ENCODE data around the gene CPN1.

The CPN1 gene

DNA sequence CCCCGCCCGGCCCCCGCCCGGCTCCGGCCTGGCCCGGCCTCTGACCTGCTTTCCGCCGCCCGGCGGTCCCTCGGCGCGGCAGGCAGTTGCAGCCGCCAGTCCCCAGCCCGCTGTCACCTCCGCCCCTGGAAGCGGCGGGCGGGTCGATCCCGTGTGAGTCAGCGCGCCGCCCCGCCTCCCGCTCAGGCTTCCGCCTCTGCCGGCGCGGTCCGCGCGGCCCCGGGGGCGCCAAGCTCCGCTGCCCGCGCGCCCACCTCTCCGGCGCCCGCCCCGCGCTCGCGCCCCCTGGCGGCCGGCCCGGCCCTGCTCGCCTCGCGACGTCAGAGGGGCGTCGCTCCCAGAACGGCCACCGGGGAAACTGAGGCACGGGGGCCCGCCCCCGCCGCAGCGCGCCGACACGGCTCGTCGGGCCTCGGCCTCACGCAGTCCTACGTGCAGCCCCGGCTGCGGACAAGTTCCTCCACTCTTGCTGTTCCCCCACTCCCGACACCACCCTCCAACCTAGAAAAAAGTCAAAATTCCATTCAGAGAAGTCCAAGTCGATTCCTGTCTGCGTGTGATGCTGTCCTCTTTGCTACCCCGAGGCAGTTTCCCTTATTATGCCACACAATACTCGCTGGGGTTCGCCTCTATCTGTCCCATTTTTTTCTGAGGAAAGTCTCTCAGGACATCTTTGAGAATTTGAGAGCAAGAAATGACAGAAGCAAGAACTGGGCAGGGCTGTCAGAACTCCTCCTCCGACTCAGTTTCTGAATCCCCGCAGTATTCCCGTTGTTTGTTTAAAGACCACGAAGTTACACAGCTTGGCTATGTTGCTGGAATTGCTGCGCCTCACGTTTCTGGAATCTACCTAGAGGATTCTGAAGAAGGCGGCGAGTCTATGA lies 71.6 kb downstream of the CPN1 start, which contains the start of gene DNMBP:
DNMBP (minus strand) TSS at position 155 of the 884 bp plus-strand sequence. CDS start 37,823 bp downstream, outside the sequence.
- peak within 1 kb of the TSS; percentile 70 for H3K27ac ChIP-seq
- TF ChIP-seq, protein P1, sequence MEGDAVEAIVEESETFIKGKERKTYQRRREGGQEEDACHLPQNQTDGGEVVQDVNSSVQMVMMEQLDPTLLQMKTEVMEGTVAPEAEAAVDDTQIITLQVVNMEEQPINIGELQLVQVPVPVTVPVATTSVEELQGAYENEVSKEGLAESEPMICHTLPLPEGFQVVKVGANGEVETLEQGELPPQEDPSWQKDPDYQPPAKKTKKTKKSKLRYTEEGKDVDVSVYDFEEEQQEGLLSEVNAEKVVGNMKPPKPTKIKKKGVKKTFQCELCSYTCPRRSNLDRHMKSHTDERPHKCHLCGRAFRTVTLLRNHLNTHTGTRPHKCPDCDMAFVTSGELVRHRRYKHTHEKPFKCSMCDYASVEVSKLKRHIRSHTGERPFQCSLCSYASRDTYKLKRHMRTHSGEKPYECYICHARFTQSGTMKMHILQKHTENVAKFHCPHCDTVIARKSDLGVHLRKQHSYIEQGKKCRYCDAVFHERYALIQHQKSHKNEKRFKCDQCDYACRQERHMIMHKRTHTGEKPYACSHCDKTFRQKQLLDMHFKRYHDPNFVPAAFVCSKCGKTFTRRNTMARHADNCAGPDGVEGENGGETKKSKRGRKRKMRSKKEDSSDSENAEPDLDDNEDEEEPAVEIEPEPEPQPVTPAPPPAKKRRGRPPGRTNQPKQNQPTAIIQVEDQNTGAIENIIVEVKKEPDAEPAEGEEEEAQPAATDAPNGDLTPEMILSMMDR (conservative IDR thresholded peaks at IDR 0.05): peak; percentile 87

DNA sequence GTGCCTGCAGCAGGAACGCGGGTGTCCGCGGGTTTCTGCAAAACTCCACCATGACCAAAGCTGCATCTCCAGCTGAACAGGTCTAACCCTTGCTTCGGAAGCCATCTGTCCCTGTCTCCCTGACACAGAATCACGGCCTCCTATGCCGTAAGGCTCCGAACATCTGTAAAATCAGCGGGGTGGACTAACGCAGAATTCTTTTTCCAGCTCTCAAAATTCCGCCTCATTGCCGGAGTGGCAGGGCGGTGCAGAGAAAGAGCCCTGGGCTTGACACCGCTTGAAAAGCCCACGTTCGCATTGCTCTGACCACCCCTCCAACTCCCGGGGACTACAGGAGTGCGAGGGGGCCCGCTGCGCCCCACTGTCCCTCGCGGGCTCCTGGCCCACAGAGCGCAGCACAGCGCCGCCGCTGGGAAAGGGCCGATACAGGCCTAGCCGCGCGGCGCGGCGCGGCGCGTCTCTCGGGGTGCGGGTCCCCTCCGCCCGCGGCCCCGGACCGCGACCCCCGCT lies 72.3 kb downstream of the CPN1 start:
- TF ChIP-seq, protein P1 (conservative IDR thresholded peaks at IDR 0.05): no peak
- H3K27ac ChIP-seq: peak overlapping the region; percentile 70

DNA sequence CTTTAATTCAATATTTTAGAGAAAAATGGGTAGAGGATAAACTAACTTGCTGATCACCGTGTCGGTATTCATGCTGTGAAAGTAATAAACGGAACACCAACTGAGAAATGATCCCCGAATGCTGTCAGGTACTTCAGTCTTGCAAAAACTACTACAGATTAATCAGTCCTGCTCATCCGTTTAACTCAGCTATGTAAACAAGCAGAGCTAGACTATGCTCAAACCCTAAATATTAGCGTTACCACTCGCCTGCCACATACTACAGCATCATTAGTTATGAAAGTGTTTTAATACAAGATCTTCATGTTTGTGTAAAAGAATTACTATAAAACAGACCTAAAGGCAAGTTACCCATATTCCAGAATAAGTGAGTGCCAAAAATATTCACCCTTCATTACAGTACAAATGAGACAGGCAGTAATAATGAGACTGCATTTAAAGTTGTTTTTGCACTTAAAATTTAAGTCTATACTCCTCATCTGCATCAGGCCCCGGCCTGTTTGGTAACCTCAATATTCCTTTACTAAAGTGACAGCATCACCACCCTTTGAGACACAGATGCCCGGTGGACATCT lies 72.9 kb downstream of the CPN1 start:
- TF ChIP-seq, protein P1 (conservative IDR thresholded peaks at IDR 0.05): no peak
- peak overlapping the region; percentile 70 for H3K27ac ChIP-seq

DNA sequence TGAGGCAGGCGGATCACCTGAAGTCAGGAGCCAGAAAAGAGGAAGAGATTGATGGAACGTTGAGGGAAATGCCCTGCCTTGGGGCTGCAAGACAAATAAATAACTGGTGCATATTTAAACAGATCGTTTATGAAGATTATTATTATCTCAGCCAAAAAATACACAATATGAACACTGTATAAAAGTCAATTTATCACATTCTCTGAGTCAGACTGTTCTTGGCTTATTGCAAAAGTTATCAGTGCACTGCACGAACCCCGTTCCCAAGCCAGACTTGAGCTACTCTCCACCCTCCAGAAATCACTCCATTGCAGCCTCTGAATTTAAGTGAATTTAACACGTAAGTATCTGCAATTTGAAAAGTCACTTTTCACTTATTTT lies 73.5 kb downstream of the CPN1 start:
- H3K27ac ChIP-seq: peak overlapping the region; percentile 70; the same call in 1 of the 2 replicates

DNA sequence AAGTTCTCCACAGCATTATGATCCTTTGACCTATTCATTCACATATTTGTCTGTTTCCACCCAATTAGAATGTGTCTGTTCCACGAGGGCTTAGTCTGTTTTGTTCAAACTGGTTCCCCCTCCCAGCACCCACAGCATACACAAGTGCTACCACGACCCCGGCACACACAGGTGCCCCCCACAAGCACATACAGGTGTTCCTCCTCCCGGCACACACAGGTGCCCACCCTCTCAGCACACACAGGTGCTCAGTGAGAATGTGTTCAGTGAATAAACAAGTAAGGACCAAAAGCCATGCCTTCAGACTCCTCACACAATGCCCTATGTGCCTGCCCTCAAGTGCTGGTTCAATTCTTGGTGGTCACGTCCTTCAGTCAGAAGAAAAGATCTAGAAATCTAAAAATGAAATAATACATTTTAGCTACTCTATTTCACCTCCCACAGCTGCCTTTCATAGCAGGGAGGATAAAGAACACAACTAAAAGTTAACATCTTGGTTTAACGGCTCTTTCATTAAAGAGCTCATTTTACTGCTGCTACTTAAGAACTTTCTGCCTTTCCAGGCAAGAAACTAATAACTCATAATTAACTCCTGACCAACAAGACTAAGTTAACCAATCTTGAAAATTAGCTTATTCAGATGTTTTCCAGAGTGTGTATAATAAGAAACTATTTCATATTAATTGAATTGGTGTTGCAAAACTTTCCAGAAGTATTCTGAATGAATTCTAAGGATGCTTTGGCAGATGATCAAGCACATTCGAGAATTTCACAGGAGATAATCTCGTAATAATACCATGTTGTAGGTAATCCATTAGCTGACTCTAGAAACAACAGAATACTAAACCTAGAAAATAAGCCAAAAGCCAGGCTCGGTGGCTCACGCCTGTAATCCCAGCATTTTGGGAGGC lies 74.2 kb downstream of the CPN1 start:
- H3K27ac ChIP-seq: peak overlapping the region; percentile 70; the same call in 1 of the 2 replicates
- TF ChIP-seq, protein P1 (conservative IDR thresholded peaks at IDR 0.05): no peak

More for the DNA sequence above, 73.5 kb downstream of the CPN1 start:
- TF ChIP-seq, protein P1 (conservative IDR thresholded peaks at IDR 0.05): no peak

DNA sequence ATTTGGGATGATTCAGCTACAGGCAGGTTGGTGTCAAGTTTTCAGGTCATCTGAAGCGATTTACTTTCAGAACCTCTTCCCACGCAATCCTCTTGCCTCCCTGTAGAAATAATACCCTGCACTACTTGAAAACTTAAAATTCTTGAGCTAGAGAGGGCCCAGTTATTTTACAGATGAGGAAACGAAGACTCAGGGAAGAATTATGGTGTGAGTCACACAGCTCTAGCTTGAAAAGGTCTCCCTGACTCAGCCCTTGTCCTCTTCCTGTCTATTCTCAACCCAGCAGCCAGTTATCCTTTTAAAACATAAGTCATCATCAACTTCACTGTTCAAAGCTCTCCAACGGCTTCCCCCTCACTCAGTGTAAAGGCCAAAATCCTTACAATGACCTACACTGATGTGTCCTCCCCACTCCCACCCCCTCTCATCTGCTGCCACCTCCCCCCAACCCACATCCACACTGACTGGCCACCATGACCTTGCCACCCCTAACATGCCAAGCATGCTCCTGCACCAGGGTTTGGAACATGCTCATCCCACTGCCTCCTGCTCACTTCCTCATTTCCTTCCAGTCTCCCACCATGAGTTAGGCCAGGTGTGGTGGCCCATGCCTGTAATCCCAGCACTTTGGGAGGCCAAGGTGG lies 75.3 kb downstream of the CPN1 start:
- no peak overlapping the region for H3K27ac ChIP-seq
- TF ChIP-seq, protein P1 (conservative IDR thresholded peaks at IDR 0.05): no peak

Measured in VCaP (cell line).